Uterus (tissue), 4 donors: Measurements from ENCODE around the gene SPEM3. TPM values are rescaled to one million over a fixed set of nuclear protein-coding genes. Genes with fewer than 3 reads are reported as not detected.
A peak's percentile ranks its signal among the peaks of the same experiment; 100 is the strongest.

ENCODE experiments used
- DNase-seq, 2 donors: peaks; one replicate each; pipeline ENCODE4 v3.0.0-alpha.2; 2019 to 2020
- H3K27ac ChIP-seq, 2 donors: fragments of 200-600 bp; sonication (generic); 1 replicate in 1 of 2; 2 replicates in 1 of 2; pipeline ENCODE4 v1.5.1; 2016 to 2018
- H3K27me3 ChIP-seq, 2 donors: fragments of 200-600 bp; sonication (generic); one replicate each; pipeline ENCODE4 v1.5.1; 2018 to 2019; ENCODE audit warnings: control low read depth in 1 of 2
- H3K36me3 ChIP-seq, 2 donors: fragments of 200-600 bp; sonication (generic); one replicate each; pipeline ENCODE4 v1.5.1; 2019; ENCODE audit warnings: control low read depth in 1 of 2
- H3K4me1 ChIP-seq, 2 donors: fragments of 200-600 bp; sonication (generic); one replicate each; pipeline ENCODE4 v1.5.1; 2018 to 2019; ENCODE audit warnings: control low read depth in 1 of 2
- H3K4me3 ChIP-seq, 2 donors: fragments of 200-600 bp; sonication (generic); 1 replicate in 1 of 2; 2 replicates in 1 of 2; pipeline ENCODE4 v1.5.1; 2018 to 2019; ENCODE audit warnings: mild to moderate bottlenecking in 1 of 2
- H3K9me3 ChIP-seq, 2 donors: fragments of 200-600 bp; sonication (generic); one replicate each; pipeline ENCODE4 v1.5.1; 2019; ENCODE audit warnings: control low read depth in 1 of 2
- CTCF ChIP-seq, 4 experiments: fragments of 200-600 bp in 2 of 4; fragments of 450-650 bp in 2 of 4; sonication (generic) in 2 of 4; IDR thresholded peaks; one replicate each; pipeline ENCODE4 v1.5.1; 2016 to 2019; ENCODE audit warnings: antibody characterized with exemption in 4 of 4, mild to moderate bottlenecking in 2 of 4, moderate library complexity in 1 of 4
- POLR2A ChIP-seq, 2 donors: fragments of 450-650 bp; IDR thresholded peaks; one replicate each; pipeline ENCODE4 v1.6.1; 2016; ENCODE audit warnings: antibody characterized with exemption in 2 of 2, mild to moderate bottlenecking in 1 of 2, moderate library complexity in 1 of 2
- intact Hi-C: fragments of 100-400 bp; cut with DNase I; formaldehyde crosslinking; loops from one replicate; pipeline ENCODE4 v1.15.1; 2023; ENCODE audit warnings: low total_unique reads
- total RNA-seq, 4 donors: library from RNA; depleted of rRNA in 3 of 4; stranded (reverse); fragments of >200 nt in 3 of 4; gene quantifications; one replicate each; pipeline versions ENCODE4 v1.1.0 to v1.2.4, GENCODE V29; 2014 to 2023
- donor health status: DM: yes; HTN: yes; CAD: no.

SPEM3 gene
- total RNA-seq, 4 donors from 2014 or later: not detected

- Histone ChIP-seq H3K4me1 (peaks cover 0 to 43% of the 10 kb centered on the region in 2 donors), H3K4me3 (peak within 1 kb of the TSS; percentile 17 to 19), H3K9me3 (no peaks in the 10 kb centered on the region), H3K27ac (peak within 1 kb of the TSS; percentile 41 to 64), H3K36me3 (no peaks in the 10 kb centered on the region), H3K27me3 (peaks cover 0 to 23% of the 10 kb centered on the region in 2 donors)
- no peak for TF ChIP-seq POLR2A (IDR thresholded peaks at IDR 0.05)
- TF ChIP-seq CTCF (IDR thresholded peaks at IDR 0.05): no peak
- intact Hi-C loops: loop anchor here (10.0 kb wide), 1 partner anchor 45 kb away; the partner anchor contains the start of genes POLR2A and SLC35G6
- no peak for DNase-seq
Measured at GRCh38 chr17:7439462-7440112, 10.9 kb downstream of the SPEM3 start, which contains the start of gene FGF11. Gene FGF11 (plus strand): TSS chr17:7439512. CDS start chr17:7439621, 109 bp downstream.

- peak overlapping the region; percentile 17 to 19 for H3K4me3 ChIP-seq
- H3K27me3 ChIP-seq: peaks cover 0 to 23% of the 10 kb centered on the region in 2 donors
- peaks cover 0 to 48% of the 10 kb centered on the region in 2 donors for H3K4me1 ChIP-seq
Measured at GRCh38 chr17:7440113-7440833, 11.6 kb downstream of the SPEM3 start.

GRCh38 chr17:7440834-7441195 lies 12.2 kb downstream of the SPEM3 start:
- H3K36me3 ChIP-seq: no peaks in the 10 kb centered on the region
- peaks cover 0 to 27% of the 10 kb centered on the region in 2 donors for H3K27me3 ChIP-seq
- peaks cover 0 to 44% of the 10 kb centered on the region in 2 donors for H3K4me1 ChIP-seq
- H3K4me3 ChIP-seq: no peak overlapping the region
- H3K9me3 ChIP-seq: no peaks in the 10 kb centered on the region
- TF ChIP-seq POLR2A (IDR thresholded peaks at IDR 0.05) (no peak), CTCF (IDR thresholded peaks at IDR 0.05) (no peak)
- intact Hi-C loops: no loop called here
- H3K27ac ChIP-seq: peak overlapping the region; percentile 12 to 36
- peak in 1 of 2 donors; percentile 38 for DNase-seq

More at GRCh38 chr17:7440113-7440833, 11.6 kb downstream of the SPEM3 start:
- Histone ChIP-seq H3K27ac (peak overlapping the region; percentile 12 to 36), H3K36me3 (no peaks in the 10 kb centered on the region), H3K9me3 (no peaks in the 10 kb centered on the region)
- DNase-seq: peak; percentile 40 to 67
- TF ChIP-seq POLR2A (IDR thresholded peaks at IDR 0.05) (no peak), CTCF (IDR thresholded peaks at IDR 0.05) (no peak)
- intact Hi-C loops: no loop called here

- Histone ChIP-seq H3K9me3 (no peaks in the 10 kb centered on the region), H3K4me3 (no peak overlapping the region), H3K36me3 (no peaks in the 10 kb centered on the region), H3K27me3 (peaks cover 0 to 28% of the 10 kb centered on the region in 2 donors), H3K27ac (peak overlapping the region in 1 of 2 donors; percentile 12), H3K4me1 (peaks cover 0 to 39% of the 10 kb centered on the region in 2 donors)
- TF ChIP-seq POLR2A (IDR thresholded peaks at IDR 0.05) (no peak), CTCF (IDR thresholded peaks at IDR 0.05) (no peak)
- DNase-seq: no peak
- intact Hi-C loops: no loop called here
Measured at GRCh38 chr17:7441266-7441665, 12.6 kb downstream of the SPEM3 start.

GRCh38 chr17:7442142-7442541 lies 13.5 kb downstream of the SPEM3 start:
- Histone ChIP-seq H3K27me3 (peaks cover 0 to 28% of the 10 kb centered on the region in 2 donors), H3K27ac (no peak overlapping the region), H3K4me1 (peaks cover 0 to 39% of the 10 kb centered on the region in 2 donors), H3K4me3 (no peak overlapping the region), H3K36me3 (no peaks in the 10 kb centered on the region), H3K9me3 (no peaks in the 10 kb centered on the region)
- intact Hi-C loops: no loop called here
- DNase-seq: no peak
- no peak for TF ChIP-seq CTCF (IDR thresholded peaks at IDR 0.05)
